Tibial nerve (tissue), 3 donors: ENCODE data around the gene FBXO21.

Experiments used
- POLR2A ChIP-seq, 2 donors: fragments of 450-650 bp; IDR thresholded peaks; one replicate each; pipeline ENCODE4 v1.6.1; 2017; ENCODE audit warnings: antibody characterized with exemption in 2 of 2, mild to moderate bottlenecking in 2 of 2, moderate library complexity in 2 of 2
- TF ChIP-seq, protein P1 (sequence below), 5 experiments: fragments of 200-600 bp in 3 of 5; fragments of 450-650 bp in 2 of 5; sonication (generic) in 3 of 5; IDR thresholded peaks; one replicate each; pipeline ENCODE4 v1.5.1; 2016 to 2019; ENCODE audit warnings: antibody characterized with exemption in 5 of 5, mild to moderate bottlenecking in 3 of 5, moderate library complexity in 2 of 5

DNA sequence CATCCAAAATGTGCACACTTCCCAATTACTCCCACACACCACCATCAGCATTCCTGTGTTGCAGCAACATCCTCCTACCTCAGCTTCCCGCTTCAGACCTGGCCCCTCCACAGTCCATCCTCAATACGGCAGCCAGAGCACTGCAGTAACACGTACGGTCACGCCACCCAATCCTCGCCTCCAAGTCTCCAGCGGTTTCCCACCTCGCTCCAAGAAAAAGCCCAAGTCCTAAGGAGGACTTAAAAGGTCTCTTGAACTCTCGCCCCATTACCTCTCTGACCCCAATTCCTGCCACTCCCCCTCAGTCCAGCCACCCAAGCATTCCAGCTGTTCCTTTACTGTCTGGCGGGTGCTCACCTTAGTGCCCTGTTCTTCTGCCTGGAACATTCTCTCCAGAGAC lies 12.0 kb downstream of the FBXO21 start:
- TF ChIP-seq POLR2A (IDR thresholded peaks at IDR 0.05), result no peak
- TF ChIP-seq, protein P1, sequence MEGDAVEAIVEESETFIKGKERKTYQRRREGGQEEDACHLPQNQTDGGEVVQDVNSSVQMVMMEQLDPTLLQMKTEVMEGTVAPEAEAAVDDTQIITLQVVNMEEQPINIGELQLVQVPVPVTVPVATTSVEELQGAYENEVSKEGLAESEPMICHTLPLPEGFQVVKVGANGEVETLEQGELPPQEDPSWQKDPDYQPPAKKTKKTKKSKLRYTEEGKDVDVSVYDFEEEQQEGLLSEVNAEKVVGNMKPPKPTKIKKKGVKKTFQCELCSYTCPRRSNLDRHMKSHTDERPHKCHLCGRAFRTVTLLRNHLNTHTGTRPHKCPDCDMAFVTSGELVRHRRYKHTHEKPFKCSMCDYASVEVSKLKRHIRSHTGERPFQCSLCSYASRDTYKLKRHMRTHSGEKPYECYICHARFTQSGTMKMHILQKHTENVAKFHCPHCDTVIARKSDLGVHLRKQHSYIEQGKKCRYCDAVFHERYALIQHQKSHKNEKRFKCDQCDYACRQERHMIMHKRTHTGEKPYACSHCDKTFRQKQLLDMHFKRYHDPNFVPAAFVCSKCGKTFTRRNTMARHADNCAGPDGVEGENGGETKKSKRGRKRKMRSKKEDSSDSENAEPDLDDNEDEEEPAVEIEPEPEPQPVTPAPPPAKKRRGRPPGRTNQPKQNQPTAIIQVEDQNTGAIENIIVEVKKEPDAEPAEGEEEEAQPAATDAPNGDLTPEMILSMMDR (IDR thresholded peaks at IDR 0.05), result no peak
